RCC 7860 (cell line): Measurements from ENCODE around the gene HOXC5.
A peak's percentile ranks its signal among the peaks of the same experiment; 100 is the strongest.

Source experiments
- DNase-seq: peaks from one replicate; pipeline ENCODE4 v3.0.0-alpha.2; 2015; ENCODE audit warnings: low spot score
- FAIRE-seq: peaks from 2 replicates; lab custom pipeline; 2012; peaks lifted over from hg19 to GRCh38; lab: Jason Lieb, UNC

The HOXC5 gene

DNA sequence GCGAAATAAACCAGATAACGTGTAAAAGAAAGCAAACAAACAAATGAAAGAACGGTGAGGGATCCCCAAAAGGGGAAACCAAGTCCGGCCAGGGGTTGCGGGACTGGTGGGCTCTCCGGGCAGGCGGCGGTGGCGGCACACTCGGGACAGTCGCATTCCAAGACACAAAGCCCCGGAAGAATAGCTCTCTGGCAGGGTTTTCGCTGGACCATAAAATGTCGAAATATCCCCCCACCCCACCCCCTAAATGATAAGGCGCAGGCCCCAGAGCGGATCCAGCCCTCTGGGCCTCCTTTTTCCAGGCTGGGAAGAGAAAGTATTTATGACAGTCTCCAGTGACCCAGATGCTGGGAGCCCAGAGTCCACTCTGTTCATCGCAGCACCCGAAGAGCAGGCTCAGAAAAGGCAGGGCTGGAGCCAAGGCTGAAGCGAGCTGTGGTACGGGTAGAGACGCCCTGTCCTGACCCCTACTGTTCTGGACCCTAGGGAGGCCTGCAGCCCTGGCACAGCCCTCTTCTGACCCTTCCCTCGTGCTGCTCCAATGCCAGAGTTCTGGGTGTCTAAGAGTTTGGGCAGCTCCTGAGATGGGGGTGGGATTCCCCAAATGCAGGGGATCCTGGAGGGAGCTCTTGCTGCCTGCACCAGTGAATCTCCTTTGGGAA lies 26.2 kb upstream of the HOXC5 start:
- FAIRE-seq, result no peak

DNA sequence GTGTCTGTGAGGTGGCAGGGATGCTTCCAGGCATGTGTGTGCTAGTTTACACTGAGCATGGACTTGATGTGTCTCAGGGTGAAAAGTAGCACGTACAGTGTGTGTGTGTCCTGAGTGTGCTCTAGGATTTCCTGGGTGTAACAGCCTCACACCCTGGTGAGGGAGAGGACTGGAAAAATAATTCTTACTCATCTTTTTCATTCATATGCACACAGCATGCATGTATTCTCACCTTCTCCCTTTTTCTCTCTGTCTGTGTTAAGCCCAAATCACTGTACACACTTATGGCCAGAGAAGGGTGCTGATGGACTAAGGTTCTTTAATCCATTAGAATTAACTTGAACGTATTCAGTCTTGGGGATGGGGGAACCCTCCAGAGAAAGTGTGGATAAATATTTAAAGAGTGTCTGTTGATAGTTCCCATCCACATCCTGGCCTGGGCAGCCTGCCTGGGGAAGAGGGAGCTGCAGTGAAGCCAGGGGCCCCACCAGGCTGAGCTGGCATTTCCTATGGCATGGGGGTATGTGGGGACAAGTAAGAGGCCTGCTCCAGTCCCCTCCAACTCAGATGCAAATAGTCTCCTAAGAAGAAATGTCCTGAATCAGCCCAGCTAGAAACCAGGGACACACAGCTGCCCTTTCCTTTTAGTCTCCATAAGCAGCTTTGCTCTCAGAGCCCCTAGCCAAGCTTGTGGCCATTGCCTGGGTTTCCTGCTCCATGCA lies 25.2 kb upstream of the HOXC5 start:
- FAIRE-seq (no peak), DNase-seq (no peak)

More for the DNA sequence above, 26.2 kb upstream of the HOXC5 start:
- no peak for DNase-seq

DNA sequence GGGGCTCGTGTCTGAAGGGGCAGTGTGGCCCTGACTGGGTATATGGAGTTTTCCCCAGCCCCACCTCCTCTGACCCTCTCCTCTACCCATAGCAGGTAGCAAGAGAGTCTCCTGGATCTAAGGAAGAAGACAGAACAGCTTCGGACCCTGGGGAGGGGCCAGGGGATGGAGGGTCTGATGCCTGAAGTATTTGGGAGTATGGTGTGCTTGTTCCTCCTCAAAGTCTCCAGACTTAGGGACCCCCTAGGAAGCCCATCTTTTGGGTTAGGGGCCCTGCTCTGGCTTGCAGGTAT lies 24.6 kb upstream of the HOXC5 start:
- FAIRE-seq (no peak), DNase-seq (no peak)

DNA sequence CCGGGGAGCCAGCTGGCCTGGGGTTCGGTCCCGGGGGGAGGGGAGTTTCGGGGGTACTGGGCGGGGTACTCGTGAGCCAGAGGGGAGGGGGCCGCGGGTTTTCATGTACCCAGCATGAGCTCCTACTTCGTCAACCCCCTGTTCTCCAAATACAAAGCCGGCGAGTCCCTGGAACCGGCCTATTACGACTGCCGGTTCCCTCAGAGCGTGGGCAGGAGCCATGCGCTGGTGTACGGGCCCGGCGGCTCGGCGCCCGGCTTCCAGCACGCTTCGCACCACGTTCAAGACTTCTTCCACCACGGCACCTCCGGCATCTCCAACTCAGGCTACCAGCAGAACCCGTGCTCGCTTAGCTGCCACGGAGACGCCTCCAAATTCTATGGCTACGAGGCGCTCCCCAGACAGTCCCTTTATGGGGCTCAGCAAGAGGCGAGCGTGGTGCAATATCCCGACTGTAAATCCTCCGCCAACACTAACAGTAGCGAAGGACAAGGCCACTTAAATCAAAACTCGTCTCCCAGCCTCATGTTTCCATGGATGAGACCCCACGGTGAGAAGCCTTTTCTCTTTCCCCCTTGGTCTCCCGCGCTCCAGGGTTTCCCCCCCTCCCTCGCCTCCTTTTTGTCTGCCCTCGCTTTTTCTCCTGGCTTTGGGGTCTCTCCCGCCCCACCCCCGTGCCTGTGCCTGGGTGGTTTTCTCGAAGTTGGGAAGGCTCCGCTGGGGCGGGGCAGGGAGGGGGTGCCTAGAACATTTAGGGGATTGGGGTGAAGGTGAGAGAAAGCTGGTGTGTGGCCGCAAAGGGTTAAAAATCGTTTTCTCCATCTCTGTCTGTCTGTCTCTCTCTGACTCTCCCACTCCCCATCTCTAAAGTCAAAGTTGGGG lies 23.4 kb upstream of the HOXC5 start:
- DNase-seq (no peak), FAIRE-seq (no peak)

DNA sequence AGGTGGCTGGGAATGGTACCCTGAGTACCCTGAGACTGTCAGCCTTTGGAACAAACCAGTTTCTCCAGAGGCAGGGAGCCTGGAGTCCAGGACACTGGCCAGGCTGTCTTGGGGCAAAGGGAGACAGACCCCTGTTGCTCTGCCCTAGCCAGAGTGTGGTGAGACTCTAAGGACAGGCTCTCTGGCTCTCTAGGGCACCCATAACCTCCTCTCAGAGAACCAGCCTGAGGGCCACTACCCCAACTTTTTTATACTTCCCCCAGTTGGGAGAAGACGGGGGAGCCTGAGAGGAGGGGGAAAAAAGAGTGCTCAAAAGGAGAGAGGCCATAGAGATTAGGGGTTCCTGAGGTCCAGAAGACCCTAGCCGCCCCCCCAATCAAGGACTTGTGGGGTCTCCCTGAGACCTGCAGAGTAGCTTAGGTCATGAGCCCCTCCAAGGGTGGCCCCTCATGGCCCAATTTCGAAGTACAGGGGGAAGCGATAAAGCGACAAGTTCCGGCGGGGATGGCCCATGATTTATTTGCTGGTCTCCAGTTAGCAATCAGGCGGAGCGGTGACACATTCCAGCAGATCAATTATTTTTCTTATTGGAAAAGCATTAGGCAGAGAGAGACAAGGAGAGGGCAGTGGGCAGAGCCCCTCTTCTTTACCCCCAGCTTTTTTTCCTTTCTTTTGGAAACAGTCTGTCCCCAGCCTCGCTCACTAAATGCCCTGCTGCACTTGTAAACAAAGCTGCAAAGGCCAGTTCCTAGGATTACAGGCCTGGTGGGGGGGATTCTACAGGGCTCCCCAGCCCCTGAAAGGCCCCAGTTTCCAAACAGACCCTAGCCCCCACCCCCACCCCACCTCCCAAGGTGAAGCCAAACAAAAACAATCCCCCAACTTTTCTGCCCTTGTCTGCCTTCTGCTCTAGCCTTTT lies 22.5 kb upstream of the HOXC5 start:
- FAIRE-seq (no peak), DNase-seq (no peak)

DNA sequence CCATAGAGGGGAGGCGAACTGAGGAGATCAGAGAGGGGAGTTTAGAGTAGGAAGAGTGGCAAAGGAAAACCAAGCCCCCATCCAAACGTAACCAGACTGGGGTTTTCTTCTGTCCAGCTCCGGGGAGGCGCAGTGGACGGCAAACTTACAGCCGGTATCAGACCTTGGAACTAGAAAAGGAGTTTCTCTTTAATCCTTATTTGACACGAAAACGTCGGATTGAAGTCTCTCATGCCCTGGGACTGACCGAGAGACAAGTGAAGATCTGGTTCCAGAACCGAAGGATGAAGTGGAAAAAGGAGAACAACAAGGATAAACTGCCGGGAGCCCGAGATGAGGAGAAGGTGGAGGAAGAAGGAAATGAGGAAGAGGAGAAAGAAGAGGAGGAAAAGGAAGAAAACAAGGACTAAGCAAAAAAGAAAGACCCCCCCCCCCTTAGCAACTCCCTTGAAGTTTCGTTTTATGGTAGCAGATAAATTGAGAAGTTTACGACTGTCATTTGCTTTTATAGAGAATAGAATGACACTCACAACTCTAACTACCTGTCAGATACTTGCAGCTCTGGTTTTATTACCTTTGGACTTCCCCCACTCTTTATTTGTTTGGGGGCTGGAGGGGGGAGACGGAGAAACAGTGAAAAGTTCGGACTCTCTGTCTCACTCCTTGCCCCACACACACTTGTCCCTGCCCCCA lies 21.7 kb upstream of the HOXC5 start:
- no peak for FAIRE-seq

DNA sequence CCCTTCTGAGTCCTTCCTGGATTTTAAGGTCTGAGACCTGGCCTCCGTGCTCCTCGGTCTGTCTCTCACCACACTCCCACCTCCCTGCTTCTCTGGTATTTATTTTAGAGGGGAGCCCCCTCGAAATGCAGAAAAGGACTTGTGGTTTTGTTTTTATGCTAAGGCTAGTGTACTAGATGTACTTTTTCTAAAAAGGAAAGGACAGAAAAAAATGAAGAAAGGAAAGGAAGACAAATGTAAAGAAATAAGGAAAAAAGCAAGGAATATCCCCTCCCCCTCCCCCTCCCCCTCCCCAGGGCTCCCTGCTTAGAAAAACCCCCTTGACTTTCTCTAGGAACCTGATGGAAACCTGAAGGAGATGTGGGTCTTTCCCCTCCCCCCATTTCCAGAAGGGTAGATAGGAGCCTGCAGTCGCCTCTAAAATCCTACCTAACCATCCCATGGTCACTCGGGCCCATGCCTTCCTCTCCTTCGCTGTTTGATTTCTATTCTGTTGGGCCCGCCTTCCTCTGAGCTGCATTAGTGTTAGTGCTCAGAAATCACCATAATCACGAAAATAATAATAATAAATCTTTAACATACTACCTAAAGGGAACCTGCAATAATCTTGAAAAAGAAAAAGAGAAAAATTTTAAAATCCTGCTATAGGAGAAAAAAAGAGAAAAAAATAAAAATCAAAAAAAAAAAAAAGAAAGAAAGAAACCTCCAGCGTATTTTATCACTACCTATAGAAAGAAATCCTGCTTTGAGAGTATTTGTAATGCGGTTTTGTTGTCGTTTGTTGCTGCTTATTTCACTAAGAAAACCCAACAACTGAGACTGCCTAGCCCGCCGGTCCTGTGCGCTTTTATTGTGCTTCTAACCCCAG lies 21.0 kb upstream of the HOXC5 start:
- FAIRE-seq (no peak), DNase-seq (no peak)

More for the DNA sequence above, 21.7 kb upstream of the HOXC5 start:
- no peak for DNase-seq

DNA sequence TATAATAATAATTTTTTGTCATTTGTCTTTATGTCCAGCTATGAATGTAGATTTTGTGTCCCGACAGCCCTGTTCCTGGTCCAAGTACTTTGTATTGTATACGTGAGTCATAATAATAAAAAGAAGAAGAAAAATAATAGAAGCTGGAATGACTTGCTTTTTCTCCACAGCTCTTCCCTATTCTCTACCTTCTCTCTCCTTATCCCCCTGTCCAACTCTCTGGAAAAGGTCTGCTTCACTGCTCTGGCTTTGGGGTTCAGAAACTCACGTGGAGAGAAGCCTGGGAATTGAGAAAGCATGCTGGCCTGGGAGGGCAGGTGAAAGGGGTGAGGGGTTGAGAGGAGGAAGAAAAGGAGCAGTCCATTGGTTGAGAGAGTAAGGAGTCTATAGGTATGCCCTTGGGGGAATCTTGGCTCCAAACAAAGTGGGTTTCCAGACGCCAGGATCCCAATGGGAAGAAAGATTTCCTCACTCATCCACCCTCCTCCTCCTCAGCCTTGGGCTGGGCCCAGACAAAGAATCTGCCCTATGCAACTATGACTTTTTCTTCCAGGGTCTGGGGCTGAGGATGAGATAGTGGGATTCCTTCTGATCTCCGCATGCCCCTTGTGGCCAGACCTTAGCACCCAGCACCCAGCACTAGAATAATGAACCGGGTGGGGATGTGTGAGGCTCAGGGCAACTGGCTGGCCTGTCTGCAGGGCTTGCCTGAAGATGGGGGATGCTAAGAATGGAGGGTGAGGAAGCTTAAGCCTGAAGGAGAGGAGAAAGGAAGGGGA lies 20.0 kb upstream of the HOXC5 start:
- no peak for FAIRE-seq
- no peak for DNase-seq

DNA sequence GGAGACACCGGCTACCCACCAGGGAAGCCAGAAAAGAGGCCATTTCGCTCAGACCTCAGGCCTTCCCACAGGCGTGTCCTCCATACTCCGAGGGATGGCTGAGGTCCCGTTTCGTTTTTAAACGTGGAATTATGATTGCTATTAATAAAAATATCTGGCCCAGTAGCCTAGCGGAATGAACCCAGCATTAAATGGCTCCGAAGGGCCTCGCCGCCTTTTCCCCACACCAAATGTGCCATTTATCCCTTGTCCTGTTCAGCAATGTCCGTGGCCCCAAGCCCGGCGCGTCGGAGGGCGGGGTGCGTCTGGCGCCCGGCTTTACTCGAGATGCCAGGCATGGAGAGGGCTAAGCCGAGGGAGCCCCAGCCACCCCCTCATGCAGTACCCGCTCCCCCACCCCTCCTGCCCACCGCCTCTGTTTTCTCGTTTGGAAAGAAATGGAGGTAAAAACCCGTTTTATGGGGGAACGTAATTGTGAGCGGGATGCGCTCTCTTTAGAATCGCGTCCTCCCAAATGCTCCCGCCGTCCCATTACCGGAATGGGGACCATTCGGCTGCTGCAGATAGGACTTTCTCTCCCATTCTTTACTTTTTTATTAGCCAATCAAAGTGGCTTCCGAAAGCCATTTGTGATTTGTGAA lies 18.4 kb upstream of the HOXC5 start:
- FAIRE-seq (no peak), DNase-seq (no peak)

DNA sequence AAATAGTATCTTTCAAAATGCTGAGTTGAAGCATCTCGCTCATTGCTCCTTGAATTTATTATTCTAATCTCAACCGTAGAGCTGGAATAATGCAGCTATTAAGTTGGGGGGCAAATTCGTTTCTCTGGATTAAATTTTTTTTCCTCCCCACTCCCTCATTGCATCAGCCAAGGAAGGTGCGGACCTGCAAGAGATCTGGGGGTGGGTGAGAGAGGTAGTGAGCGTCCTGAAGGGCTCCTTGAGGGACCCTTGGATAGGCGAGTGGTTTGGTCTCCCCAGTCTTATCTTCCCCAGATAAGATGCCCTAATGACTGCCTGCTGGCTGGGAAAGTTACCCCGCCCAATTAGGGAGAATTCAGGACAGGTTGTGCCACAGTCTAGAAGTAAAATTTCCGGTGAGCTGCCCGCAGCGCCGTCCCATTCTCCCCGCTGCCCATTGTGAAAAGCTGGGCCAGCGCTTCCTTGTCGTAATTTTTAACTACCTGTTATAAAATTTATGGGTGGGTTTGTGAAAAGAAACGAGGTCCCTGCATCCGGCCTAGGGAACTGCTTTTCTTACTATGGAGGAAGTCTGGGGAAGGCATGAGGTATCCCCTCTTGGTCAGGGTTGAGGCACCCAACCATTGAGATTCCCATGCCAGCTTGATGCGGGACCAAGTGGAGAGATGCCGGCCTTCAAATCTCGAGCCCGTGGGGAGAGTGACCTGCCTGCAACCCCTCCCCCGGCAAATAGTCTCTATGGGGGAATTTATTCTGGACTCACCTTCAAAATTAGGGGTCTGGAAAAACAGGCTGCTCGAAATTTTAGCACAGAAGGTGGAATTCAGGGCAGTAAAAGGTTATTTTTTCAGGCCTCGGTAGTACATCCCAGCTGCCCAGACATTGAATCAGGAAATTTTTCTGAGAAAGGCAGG lies 17.6 kb upstream of the HOXC5 start:
- no peak for FAIRE-seq
- no peak for DNase-seq

DNA sequence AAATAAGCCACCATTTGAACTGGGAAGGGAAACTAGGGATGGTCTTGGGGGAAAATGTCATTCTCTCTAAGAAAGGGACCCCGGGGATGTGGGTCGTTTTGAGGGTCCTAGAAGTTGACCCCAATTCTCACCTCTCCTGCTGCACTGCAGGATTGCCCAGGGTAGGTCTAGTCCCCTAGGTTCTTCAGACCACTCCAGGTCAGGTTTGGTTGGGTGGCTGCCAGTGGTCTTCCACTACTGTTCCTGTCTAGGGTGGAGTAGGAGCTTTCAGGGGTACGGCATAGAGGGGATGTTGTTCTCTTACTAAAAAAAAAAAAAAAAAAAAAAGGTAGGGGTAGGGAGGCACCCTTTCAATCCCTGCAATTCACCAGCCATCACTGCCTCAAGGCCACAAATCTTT lies 16.8 kb upstream of the HOXC5 start:
- DNase-seq (no peak), FAIRE-seq (no peak)

DNA sequence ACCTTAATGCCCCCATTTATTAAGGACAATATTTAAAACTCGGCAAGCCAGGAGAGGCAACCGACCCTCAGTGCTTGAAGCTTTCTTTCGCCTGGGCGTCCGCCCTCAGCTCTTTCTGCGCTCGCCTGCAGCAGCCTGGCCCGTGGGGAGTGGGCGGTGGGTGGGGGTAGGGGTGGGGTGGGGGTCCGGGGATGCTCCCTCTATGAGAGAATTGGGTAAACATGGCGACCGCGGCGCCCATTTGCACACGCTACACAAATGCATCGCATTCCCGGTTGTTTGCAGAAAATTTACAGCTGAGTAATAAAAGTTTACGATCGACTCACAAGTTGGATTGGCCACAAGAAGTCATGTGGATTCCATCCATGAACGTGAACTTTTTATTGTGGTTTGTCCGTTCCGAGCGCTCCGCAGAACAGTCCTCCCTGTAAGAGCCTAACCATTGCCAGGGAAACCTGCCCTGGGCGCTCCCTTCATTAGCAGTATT lies 16.3 kb upstream of the HOXC5 start:
- DNase-seq (peak; percentile 68), FAIRE-seq (peak; percentile 70)

DNA sequence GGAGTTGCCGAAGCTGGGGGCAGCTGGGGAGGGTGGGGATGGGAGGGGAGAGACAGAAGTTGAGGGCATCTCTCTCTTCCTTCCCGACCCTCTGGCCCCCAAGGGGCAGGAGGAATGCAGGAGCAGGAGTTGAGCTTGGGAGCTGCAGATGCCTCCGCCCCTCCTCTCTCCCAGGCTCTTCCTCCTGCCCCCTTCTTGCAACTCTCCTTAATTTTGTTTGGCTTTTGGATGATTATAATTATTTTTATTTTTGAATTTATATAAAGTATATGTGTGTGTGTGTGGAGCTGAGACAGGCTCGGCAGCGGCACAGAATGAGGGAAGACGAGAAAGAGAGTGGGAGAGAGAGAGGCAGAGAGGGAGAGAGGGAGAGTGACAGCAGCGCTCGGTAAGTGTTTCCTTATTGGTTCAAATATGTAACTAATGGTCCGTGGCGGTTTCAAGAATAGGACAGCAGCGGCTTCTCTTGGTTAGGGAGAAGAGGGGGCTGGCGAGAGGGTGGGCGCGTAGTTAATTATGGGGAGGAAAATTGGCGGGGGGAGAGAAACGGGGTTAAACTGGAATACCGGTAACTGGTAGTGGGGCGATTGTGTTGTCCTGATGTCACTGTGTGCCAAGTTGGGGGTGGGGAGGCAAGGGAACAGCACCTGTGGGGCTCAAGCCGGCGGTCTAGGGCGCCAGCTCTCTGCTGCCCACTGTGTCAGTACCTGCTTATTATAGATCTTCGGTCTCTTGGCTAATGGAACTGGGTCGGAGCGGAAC lies 15.6 kb upstream of the HOXC5 start:
- FAIRE-seq, result no peak
- peak; percentile 50 for DNase-seq

DNA sequence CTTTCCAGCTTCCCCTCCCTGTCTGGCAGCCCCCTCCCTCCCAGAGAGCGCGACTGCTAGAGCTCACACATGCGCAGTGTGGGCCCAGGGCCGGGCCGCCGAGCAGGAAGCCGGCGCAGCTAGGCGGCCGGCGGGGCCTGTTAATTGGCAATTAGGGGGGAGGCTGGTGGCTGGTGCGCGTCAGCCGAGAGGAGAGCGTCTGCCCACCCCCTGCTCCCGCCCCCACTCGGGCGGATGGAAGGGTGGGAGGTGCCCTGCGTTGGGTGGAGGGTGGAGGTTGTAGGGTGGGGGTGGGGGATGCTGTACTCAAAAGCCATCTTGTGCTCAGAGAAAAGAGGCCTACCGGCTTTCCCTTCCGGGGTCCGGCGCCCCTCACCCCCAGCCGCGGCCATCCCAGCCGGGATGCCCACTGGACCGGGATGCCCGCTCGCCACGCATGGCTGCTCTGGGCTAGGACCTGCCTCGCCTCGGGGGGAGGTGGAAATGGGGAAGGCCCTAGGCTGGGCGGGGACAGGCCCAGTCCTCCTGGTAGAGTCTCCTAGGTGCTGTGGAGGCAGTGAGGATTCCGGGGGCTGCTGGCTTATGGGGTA lies 14.9 kb upstream of the HOXC5 start:
- DNase-seq, result peak; percentile 84
- FAIRE-seq, result peak; percentile 16

DNA sequence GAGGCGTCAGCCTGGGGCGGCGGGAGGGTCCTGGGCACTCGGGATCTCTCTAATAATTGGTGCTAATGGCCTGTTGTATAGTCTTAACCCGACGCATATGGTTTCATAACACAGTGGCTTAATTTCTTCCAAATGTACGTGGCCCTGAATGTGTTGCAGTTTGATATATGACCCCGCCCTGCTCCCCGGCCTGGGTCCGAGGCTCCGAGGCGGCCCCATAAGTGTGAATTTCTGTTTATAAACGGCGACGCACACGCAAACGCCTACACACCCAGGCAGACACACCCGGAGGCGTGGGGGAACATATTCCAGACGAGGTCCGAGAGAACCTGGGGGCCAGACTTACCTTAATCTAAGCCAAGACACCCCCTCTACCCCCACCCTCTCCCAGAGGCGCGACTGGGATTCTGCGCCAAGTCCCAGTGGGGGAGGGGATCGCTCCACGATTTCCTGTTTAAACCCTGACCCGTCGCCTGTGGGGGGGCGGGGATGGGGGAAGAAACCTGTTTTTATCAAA lies 14.3 kb upstream of the HOXC5 start:
- DNase-seq (peak; percentile 37), FAIRE-seq (no peak)
